Astrocyte (in vitro differentiated cells and primary cell): ENCODE data around the gene VSTM1. TPM values are rescaled to one million over a fixed set of nuclear protein-coding genes. Genes with fewer than 3 reads are reported as not detected.

ENCODE experiments used
- DNase-seq: peaks from one replicate; pipeline ENCODE4 v3.0.0-alpha.2; 2010; ENCODE audit warnings: low read depth
- FAIRE-seq: peaks from 2 replicates; lab custom pipeline; 2011; peaks lifted over from hg19 to GRCh38; lab: Jason Lieb, UNC
- H2AFZ ChIP-seq: 2 replicates; pipeline ENCODE4 v1.6.0; 2012; ENCODE audit warnings: low read depth, low read length, inconsistent platforms
- H3K27ac ChIP-seq: 2 replicates; pipeline ENCODE4 v1.5.1; 2011; ENCODE audit warnings: low read depth, low read length, inconsistent platforms
- H3K27me3 ChIP-seq: 2 replicates; pipeline ENCODE4 v1.6.0; 2011; ENCODE audit warnings: low read length, inconsistent platforms; ENCODE audit not compliant: insufficient read depth
- H3K36me3 ChIP-seq: 2 replicates; pipeline ENCODE4 v1.5.1; 2011; ENCODE audit warnings: low read length, inconsistent platforms; ENCODE audit not compliant: insufficient read depth
- H3K4me1 ChIP-seq: 2 replicates; pipeline ENCODE4 v1.5.1; 2011; ENCODE audit warnings: low read length, inconsistent platforms; ENCODE audit not compliant: insufficient read depth
- H3K4me2 ChIP-seq: 2 replicates; pipeline ENCODE4 v1.6.0; 2012; ENCODE audit warnings: low read length, inconsistent platforms
- H3K4me3 ChIP-seq: 2 replicates; pipeline ENCODE4 v1.5.1; 2011; ENCODE audit warnings: low read depth, mild to moderate bottlenecking, low read length, inconsistent platforms; ENCODE audit not compliant: insufficient read depth
- H3K79me2 ChIP-seq: 2 replicates; pipeline ENCODE4 v1.6.0; 2012; ENCODE audit warnings: mild to moderate bottlenecking, low read length, inconsistent platforms; ENCODE audit not compliant: insufficient read depth
- H3K9ac ChIP-seq: 2 replicates; pipeline ENCODE4 v1.6.0; 2012; ENCODE audit warnings: mild to moderate bottlenecking, low read length, inconsistent platforms
- H3K9me3 ChIP-seq: 2 replicates; pipeline ENCODE4 v1.5.1; 2012; ENCODE audit warnings: low read depth, mild to moderate bottlenecking, low read length, inconsistent platforms; ENCODE audit not compliant: insufficient read depth
- H4K20me1 ChIP-seq: 2 replicates; pipeline ENCODE4 v1.6.0; 2012; ENCODE audit warnings: low read length, inconsistent platforms; ENCODE audit not compliant: insufficient read depth
- H3K27ac Mint-ChIP-seq: one replicate; pipeline ENCODE4 v1.8.0; 2021; ENCODE audit warnings: mild to moderate bottlenecking, mixed read lengths; ENCODE audit not compliant: unreplicated experiment
- H3K27me3 Mint-ChIP-seq: one replicate; pipeline ENCODE4 v1.8.0; 2021; ENCODE audit warnings: low read depth, mixed read lengths; ENCODE audit not compliant: unreplicated experiment
- H3K36me3 Mint-ChIP-seq: one replicate; pipeline ENCODE4 v1.8.0; 2021; ENCODE audit warnings: low read depth, mixed read lengths; ENCODE audit not compliant: unreplicated experiment
- H3K4me1 Mint-ChIP-seq: one replicate; pipeline ENCODE4 v1.8.0; 2021; ENCODE audit warnings: low read depth, mixed read lengths; ENCODE audit not compliant: unreplicated experiment
- H3K4me3 Mint-ChIP-seq: one replicate; pipeline ENCODE4 v1.8.0; 2021; ENCODE audit warnings: mild to moderate bottlenecking, moderate library complexity, mixed read lengths; ENCODE audit not compliant: unreplicated experiment
- H3K9me3 Mint-ChIP-seq: one replicate; pipeline ENCODE4 v1.8.0; 2021; ENCODE audit warnings: mild to moderate bottlenecking, mixed read lengths; ENCODE audit not compliant: unreplicated experiment
- EZH2 ChIP-seq: IDR thresholded peaks from 2 replicates; pipeline ENCODE4 v1.6.1; 2012; ENCODE audit warnings: mild to moderate bottlenecking, low read length, inconsistent platforms; ENCODE audit not compliant: insufficient read depth
- total RNA-seq: library from RNA; stranded (reverse); gene quantifications from 2 replicates; pipeline ENCODE4 v1.2.1, GENCODE V29; 2021
- TF ChIP-seq, protein P1 (sequence below): IDR thresholded peaks from 2 replicates; pipeline ENCODE4 v1.5.1; 2011; ENCODE audit warnings: low read depth, mild to moderate bottlenecking, inconsistent platforms, low read length, moderate library complexity; ENCODE audit not compliant: insufficient read depth

The VSTM1 gene
- total RNA-seq, 1 donor from 2014 or later: 0.68 TPM

DNA sequence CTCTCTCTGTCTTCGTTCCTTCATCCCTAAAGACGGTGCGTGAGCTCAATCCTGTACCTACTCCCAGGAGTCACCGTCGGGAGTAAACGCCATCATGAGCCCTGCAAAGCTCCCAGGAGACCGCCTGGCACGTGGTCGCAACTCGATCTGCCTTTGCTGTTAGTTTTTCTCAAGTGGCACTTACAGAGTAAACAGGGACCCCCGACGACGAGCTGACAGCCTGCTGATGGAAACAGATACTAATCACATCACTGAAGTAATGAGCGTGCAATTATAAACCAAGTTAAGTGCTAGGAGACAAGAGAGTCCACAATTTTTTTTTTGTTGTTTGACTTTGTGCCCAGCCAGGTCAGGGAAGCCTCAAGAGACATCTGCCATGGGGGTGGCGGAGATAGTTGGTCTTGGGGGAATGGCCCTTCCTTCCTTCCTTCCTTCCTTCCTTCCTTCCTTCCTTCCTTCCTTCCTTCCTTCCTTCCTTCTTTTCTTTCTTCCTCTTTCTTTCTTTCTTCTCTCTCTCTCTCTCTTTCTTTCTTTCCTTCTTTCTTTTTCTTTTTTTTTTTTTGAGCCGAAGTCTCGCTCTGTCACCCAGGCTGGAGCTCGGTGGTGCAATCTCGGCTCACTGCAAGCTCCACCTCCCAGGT lies 48.7 kb downstream of the VSTM1 start:
- peaks cover 7% of the 10 kb centered on the region for H3K4me1 ChIP-seq
- no peak for FAIRE-seq
- TF ChIP-seq, protein P1, sequence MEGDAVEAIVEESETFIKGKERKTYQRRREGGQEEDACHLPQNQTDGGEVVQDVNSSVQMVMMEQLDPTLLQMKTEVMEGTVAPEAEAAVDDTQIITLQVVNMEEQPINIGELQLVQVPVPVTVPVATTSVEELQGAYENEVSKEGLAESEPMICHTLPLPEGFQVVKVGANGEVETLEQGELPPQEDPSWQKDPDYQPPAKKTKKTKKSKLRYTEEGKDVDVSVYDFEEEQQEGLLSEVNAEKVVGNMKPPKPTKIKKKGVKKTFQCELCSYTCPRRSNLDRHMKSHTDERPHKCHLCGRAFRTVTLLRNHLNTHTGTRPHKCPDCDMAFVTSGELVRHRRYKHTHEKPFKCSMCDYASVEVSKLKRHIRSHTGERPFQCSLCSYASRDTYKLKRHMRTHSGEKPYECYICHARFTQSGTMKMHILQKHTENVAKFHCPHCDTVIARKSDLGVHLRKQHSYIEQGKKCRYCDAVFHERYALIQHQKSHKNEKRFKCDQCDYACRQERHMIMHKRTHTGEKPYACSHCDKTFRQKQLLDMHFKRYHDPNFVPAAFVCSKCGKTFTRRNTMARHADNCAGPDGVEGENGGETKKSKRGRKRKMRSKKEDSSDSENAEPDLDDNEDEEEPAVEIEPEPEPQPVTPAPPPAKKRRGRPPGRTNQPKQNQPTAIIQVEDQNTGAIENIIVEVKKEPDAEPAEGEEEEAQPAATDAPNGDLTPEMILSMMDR: no peak
- TF ChIP-seq EZH2: no peak
- H3K4me3 Mint-ChIP-seq: no peak overlapping the region
- no peaks in the 10 kb centered on the region for H3K27me3 ChIP-seq
- peaks cover 3% of the 10 kb centered on the region for H3K4me1 Mint-ChIP-seq
- H3K27ac ChIP-seq: no peak overlapping the region
- H3K9me3 ChIP-seq: no peaks in the 10 kb centered on the region
- H3K36me3 ChIP-seq: no peaks in the 10 kb centered on the region
- no peaks in the 10 kb centered on the region for H3K79me2 ChIP-seq
- no peak overlapping the region for H3K4me3 ChIP-seq
- no peak for DNase-seq
- H2AFZ ChIP-seq: peak overlapping the region; percentile 34
- peaks cover 3% of the 10 kb centered on the region for H3K9me3 Mint-ChIP-seq
- H3K9ac ChIP-seq: no peak overlapping the region
- no peak overlapping the region for H3K4me2 ChIP-seq
- H3K27me3 Mint-ChIP-seq: peaks cover 15% of the 10 kb centered on the region
- no peaks in the 10 kb centered on the region for H3K36me3 Mint-ChIP-seq
- H3K27ac Mint-ChIP-seq: no peak overlapping the region
- H4K20me1 ChIP-seq: no peaks in the 10 kb centered on the region

GRCh38 chr19:54013866-54014265 lies 49.8 kb downstream of the VSTM1 start:
- Histone ChIP-seq H3K36me3 (no peaks in the 10 kb centered on the region), H3K27ac (no peak overlapping the region), H4K20me1 (no peaks in the 10 kb centered on the region), H3K4me1 (peaks cover under 1% of the 10 kb centered on the region), H3K9ac (no peak overlapping the region), H2AFZ (no peak overlapping the region), H3K4me2 (no peak overlapping the region), H3K79me2 (no peaks in the 10 kb centered on the region), H3K27me3 (no peaks in the 10 kb centered on the region), H3K4me3 (no peak overlapping the region), H3K9me3 (no peaks in the 10 kb centered on the region)
- Mint-ChIP-seq H3K9me3 (peaks cover 3% of the 10 kb centered on the region), H3K4me1 (peaks cover 1% of the 10 kb centered on the region), H3K27me3 (peaks cover 15% of the 10 kb centered on the region), H3K4me3 (no peak overlapping the region), H3K36me3 (no peaks in the 10 kb centered on the region), H3K27ac (no peak overlapping the region)
- DNase-seq: no peak
- no peak for TF ChIP-seq EZH2
- TF ChIP-seq, protein P1: no peak
- no peak for FAIRE-seq

DNA sequence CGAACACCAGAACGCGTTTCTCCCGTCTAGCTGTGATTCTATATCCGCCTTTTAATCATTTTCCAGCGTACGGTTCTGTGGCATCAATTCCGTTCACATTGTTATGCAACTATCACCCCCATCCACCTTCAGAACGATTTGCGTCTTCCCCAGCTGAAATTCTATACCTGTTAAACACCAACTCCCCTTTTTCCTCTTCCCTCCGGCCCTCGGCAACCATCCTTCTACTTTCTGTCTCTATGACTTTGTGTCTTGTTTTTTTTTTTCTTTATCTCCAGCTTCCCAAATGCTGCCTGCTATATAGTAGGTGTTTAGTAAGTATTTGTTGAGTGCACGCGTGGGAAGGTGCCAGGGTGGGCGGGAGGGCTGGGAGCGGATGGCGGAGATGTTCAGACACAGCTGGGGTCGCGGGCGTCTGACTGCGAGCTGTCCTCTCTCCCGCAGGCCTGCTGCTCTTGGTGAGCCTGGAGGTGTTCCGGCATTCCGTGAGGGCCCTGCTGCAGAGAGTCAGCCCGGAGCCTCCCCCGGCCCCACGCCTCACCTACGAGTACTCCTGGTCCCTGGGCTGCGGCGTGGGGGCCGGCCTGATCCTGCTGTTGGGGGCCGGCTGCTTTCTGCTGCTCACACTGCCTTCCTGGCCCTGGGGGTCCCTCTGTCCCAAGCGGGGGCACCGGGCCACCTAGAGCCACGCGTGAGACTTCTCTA lies 52.0 kb downstream of the VSTM1 start:
- Mint-ChIP-seq H3K9me3 (no peaks in the 10 kb centered on the region), H3K4me3 (no peak overlapping the region), H3K27ac (no peak overlapping the region), H3K27me3 (peaks cover 15% of the 10 kb centered on the region), H3K4me1 (peaks cover 8% of the 10 kb centered on the region), H3K36me3 (no peaks in the 10 kb centered on the region)
- TF ChIP-seq, protein P1: no peak
- no peak for TF ChIP-seq EZH2
- Histone ChIP-seq H3K4me3 (no peak overlapping the region), H3K4me2 (no peak overlapping the region), H3K79me2 (no peaks in the 10 kb centered on the region), H3K9me3 (no peaks in the 10 kb centered on the region), H4K20me1 (no peaks in the 10 kb centered on the region), H3K4me1 (peaks cover 10% of the 10 kb centered on the region), H2AFZ (peak overlapping the region; percentile 52), H3K9ac (no peak overlapping the region), H3K27me3 (no peaks in the 10 kb centered on the region), H3K36me3 (no peaks in the 10 kb centered on the region), H3K27ac (no peak overlapping the region)
- no peak for DNase-seq
- no peak for FAIRE-seq
